Measurements from ENCODE around the gene FBXL15.

Gene FBXL15

DNA sequence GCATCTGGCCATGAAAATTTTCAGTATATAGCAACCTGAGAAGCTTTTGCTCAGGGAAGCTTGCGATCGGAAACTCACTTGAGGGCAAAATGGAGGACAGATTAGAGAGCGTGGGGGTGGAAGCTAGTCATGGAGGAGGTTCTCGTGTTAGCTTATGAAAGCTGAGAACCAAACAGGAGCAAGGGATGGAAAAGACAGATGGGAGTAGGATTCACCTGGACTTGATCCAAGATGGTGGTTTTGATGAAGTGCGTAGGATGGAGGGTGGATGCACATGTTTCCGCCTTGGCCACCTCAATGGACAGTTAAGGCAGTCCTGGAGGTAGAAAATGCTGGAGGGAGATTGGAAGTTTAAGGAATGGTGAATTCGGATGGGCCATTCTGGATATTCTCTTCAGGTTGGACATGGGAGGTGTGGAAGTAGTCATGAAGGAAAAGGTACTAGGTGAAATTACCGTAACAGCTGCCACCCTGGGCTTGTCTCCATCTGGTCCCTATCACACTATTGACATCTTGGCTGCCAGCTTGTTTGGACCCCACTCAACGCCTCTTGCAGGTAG, 37.0 kb downstream of the FBXL15 start:
- no peak for DNase-seq

DNA sequence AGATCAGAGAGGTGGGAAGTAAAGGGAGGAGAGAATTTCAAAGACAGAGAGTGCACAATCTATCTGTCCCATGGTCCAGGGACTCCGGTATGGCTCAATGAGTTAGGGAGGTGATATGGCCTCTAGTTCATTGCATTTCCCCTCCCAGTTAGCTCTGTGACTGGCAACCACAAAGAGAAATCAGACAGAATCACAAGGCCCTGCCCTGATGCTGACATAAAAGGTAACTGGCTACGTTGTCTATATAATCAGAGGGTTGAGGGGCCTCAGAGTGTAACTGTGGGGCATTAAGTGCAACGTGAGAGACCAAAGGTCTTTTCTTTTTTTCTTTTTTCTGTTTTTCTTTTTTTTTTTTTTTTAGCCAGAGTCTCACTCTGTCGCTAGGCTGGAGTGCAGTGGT, 38.0 kb downstream of the FBXL15 start:
- no peak for DNase-seq

GRCh38 chr10:102460836-102461186, 40.2 kb downstream of the FBXL15 start:
- DNase-seq: no peak

GRCh38 chr10:102461187-102462054, 40.8 kb downstream of the FBXL15 start:
- peak; percentile 92 for DNase-seq

GRCh38 chr10:102462512-102463054, 41.9 kb downstream of the FBXL15 start:
- no peak for DNase-seq

DNA sequence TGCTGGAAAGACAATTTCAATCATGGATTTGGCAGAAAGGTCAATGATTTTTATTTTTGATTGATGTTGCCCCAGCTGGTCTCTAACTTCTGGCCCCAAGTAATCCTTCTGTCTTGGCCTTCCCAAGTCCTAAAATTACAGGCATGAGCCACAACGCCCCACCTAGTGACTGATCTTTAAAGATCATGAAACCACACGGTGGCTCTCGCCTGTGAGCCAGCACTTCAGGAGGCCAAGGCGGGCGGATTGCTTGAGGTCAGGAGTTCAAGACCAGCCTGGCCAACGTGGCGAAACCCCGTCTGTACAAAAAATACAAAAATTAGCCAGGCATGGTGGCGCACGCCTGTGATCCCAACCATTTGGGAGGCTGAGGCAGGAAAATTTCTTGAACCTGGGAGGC, 43.3 kb downstream of the FBXL15 start:
- DNase-seq: no peak

DNA sequence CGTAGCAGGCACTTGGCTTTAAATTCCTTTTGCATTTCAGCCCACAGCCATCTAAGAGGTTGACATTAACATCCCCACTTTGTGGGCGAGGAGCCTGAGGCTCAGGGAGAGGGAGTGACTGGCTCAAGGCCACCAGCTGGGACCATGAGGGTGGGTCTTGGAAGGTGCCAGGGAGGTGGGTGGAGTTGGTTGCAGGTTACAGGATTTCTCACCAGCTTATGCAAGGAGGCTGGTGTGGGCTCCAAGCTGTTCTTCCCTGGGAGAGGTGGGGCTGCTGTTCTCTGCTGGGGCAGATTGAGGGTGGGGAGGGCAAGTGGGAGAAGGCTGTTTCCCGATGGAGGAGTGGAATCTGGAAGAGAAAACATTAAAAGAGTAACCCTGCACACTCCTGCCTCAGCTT, 44.8 kb downstream of the FBXL15 start:
- DNase-seq: no peak

GRCh38 chr10:102467318-102467717, 46.7 kb downstream of the FBXL15 start:
- no peak for DNase-seq

GRCh38 chr10:102467971-102468438, 47.4 kb downstream of the FBXL15 start:
- peak; percentile 73 for DNase-seq

DNA sequence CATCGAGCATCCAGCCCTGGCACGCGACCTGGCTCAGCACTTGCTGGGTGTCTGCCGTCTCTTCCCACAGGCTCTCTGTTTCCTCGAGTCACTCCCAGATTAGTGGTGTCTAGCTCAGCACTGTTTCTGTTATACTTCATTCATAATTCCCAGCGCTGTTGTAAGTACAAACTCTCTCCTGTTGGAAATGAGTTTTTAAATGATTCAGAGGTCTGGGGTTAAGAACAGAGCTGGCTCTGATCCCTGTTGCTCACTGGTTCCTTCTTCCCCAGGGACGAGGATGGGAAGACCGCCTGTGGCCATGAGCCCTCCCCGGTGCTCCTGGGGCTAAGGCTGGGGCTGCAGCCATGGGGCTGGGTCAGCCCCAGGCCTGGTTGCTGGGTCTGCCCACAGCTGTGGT, 48.0 kb downstream of the FBXL15 start:
- DNase-seq: no peak

GRCh38 chr10:102470579-102471546, 50.2 kb downstream of the FBXL15 start:
- DNase-seq: no peak

Measured in suppressor macrophage treated with lipopolysaccharide for 4 hours (primary cell).